IPS DF 6.9 (cell line): Measurements from ENCODE around the gene ITGB3.
"Not testable (repeated sequence)": the region's sequence is repeated elsewhere in the genome, so short reads cannot be mapped to it uniquely, and the experiment has no call there.

Experiments used
- DNase-seq: peaks from one replicate; pipeline ENCODE4 v3.0.0-alpha.2; 2013; ENCODE audit warnings: low read depth, low spot score
- H3K27ac ChIP-seq: one replicate; pipeline ENCODE4 v1.5.1; 2013; ENCODE audit warnings: low read length, control low read depth
- H3K27me3 ChIP-seq: 2 replicates; pipeline ENCODE4 v1.6.1; 2013; ENCODE audit warnings: mild to moderate bottlenecking, low read length; ENCODE audit not compliant: control insufficient read depth, insufficient read depth
- H3K36me3 ChIP-seq: 2 replicates; pipeline ENCODE4 v1.6.1; 2013; ENCODE audit warnings: low read length; ENCODE audit not compliant: control insufficient read depth, insufficient read depth
- H3K4me1 ChIP-seq: 2 replicates; pipeline ENCODE4 v1.6.1; 2013; ENCODE audit warnings: low read length; ENCODE audit not compliant: control insufficient read depth, insufficient read depth
- H3K4me3 ChIP-seq: 2 replicates; pipeline ENCODE4 v1.5.1; 2013; ENCODE audit warnings: mild to moderate bottlenecking, low read length
- H3K9me3 ChIP-seq: 2 replicates; pipeline ENCODE4 v1.6.1; 2013; ENCODE audit warnings: low read length, inconsistent platforms; ENCODE audit not compliant: control insufficient read depth, insufficient read depth
- WGBS: extraction: QIAGEN DNeasy Blood & Tissue Kit; methylation state at CpG from one replicate; pipeline ENCODE4 v1.1.7; 2013; ENCODE audit warnings: mixed read lengths, missing lambda C conversion rate; ENCODE audit not compliant: insufficient read length, insufficient coverage; 5-methylcytosine and 5-hydroxymethylcytosine counted together

The ITGB3 gene

DNA sequence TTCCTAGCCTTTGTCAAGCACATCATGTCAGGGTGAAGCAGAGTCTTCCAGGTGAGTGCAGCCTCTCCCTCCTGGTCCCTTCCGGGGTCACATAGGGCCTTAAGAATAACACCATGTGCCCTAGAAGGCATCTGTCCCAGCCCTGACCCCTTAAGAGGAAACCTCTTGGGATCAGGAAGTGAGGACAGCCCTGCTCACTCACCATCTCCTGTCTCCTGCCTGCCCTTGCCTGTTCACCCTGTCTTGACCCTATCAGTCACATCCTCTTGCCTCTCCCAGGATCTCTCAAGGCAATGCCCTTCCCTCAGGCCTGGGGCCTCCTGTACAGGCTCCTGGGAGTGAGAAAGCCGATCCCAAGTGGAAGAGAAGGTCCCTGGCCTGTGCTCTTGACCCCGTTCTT lies 30.6 kb upstream of the ITGB3 start:
- H3K4me3 ChIP-seq, result no peak overlapping the region
- DNase-seq, result no peak
- no peaks in the 10 kb centered on the region for H3K9me3 ChIP-seq
- no peak overlapping the region for H3K27ac ChIP-seq
- H3K4me1 ChIP-seq, result peaks cover 2% of the 10 kb centered on the region; the same call in 1 of the 2 replicates
- H3K27me3 ChIP-seq, result no peaks in the 10 kb centered on the region
- no peaks in the 10 kb centered on the region for H3K36me3 ChIP-seq
- WGBS, result no CpG with 5 or more reads among the region's 3 CpGs

DNA sequence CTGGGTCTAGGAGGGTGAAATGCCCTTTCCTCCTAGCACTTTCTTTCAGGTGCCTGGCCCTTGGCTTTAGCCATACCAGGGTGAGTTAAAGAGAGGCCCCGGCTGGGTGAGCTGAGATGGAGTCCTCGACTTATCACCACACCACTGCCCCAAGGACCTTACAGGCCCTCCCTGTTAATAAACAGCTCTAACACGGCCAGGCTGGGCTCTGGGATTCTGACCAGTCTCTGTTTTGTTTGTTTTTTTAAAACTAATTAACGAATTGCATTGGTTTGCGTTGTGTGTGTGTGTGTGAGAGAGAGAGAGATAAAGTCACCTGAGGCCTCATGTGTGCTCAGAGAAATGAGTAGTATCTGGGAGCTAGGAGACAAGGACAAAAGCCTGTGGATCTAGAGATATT lies 30.2 kb upstream of the ITGB3 start:
- Histone ChIP-seq H3K27ac (no peak overlapping the region), H3K36me3 (no peaks in the 10 kb centered on the region), H3K4me1 (peaks cover 2% of the 10 kb centered on the region; the same call in 1 of the 2 replicates), H3K27me3 (no peaks in the 10 kb centered on the region), H3K4me3 (no peak overlapping the region), H3K9me3 (no peaks in the 10 kb centered on the region)
- no CpG with 5 or more reads among the region's 5 CpGs for WGBS
- DNase-seq, result no peak

DNA sequence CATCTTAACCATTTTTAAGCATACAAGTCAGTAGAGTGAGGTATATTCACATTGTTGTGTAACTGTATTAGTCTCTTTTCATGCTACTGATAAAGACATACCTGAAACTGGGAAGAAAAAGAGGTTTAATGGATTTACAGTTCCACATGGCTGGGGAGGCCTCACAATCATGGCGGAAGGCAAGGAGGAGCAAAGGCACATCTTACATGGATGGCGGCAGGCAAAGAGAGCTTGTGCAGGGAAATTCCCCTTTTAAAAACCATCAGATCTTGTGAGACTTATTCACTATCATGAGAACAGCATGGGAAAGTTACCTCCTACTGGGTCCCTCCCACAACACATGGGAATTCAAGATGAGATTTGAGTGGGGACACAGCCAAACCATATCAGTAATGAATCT lies 29.6 kb upstream of the ITGB3 start:
- H3K36me3 ChIP-seq, DNase-seq, H3K4me1 ChIP-seq, H3K27ac ChIP-seq, H3K9me3 ChIP-seq, H3K4me3 ChIP-seq, H3K27me3 ChIP-seq: not testable (repeated sequence)
- WGBS, result no CpG with 5 or more reads among the region's 2 CpGs

DNA sequence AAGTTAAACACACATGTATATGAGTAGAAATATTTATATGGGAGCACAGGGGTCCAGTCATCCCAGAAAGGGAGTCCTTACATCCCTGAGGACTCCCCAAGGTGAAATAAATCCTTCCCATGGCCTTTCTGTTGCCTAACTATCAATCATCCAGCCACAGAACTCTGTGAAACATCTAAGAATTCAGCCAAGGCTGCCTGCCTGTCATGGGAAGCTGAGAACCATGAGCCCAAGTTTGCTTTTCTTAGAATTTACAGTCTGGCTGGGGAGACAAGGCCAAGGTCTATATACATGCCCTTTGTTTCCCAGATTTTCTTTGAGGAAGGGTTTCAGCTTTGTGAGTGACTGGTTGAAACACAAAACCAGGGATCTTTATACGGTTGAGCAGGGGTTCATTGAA lies 28.7 kb upstream of the ITGB3 start:
- H3K4me3 ChIP-seq, result no peak overlapping the region
- no peak for DNase-seq
- H3K27me3 ChIP-seq, result no peaks in the 10 kb centered on the region
- no peaks in the 10 kb centered on the region for H3K9me3 ChIP-seq
- no CpG with 5 or more reads among the region's 1 CpG for WGBS
- peaks cover 2% of the 10 kb centered on the region; the same call in 1 of the 2 replicates for H3K4me1 ChIP-seq
- no peak overlapping the region for H3K27ac ChIP-seq
- H3K36me3 ChIP-seq, result no peaks in the 10 kb centered on the region

DNA sequence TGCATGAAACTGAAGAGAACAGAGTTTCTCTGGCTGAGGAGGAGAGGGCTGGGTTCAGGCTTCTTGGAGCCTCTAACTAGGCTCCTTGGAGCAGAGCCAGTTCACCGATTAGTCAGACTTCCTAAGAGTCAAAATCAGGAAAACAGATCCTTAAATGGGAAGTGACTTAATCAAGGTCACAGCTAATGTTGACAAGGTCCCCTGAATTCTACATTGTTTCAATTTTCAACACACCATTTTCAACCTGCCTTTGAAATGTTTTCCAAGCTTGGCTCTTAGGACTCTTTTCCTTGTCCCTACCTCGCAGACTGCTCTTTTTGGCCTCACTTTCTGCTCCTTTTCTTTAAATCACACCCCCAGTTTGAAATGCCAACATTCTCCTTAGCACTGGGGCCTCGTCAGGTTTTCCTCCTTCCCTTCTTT lies 28.2 kb upstream of the ITGB3 start:
- no peak overlapping the region for H3K27ac ChIP-seq
- H3K9me3 ChIP-seq, result no peaks in the 10 kb centered on the region
- DNase-seq, result no peak
- no peaks in the 10 kb centered on the region for H3K27me3 ChIP-seq
- peaks cover 2% of the 10 kb centered on the region; the same call in 1 of the 2 replicates for H3K4me1 ChIP-seq
- no peaks in the 10 kb centered on the region for H3K36me3 ChIP-seq
- WGBS, result no CpG with 5 or more reads among the region's 3 CpGs
- H3K4me3 ChIP-seq, result no peak overlapping the region

DNA sequence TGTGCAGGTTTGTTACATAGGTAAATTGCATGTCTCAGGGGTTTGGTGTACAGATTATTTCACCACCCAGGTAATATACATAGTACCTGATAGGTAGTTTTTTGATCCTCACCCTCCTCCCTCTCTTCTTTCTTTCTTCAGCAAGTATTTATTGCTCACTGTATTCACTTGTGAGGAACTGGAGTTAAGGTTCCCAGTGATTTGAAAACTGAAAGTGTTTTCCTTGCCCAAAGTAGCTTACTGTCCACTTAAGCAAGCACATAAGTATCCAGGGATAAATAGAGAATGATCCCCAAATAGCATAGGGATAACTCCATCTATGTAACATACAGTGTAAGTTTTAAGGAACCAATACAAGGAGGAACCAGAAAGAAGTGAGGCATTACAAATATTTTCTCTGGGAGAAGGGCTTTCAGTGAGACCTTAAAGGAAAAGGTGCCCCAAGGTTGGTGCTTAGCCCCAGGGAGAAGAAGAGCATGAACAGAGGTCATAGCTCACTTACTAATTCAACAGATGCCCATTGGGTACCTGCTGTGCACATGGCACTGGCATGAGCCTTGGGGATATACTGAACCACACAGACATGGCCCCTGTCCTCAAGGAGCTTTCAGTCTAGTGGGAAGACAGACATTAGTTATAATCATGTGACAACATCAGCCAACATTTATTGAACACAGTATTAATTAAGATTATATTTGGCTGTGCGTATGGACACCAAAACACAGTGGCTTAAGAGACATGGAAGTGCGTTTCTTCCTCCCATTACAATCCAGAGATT lies 27.5 kb upstream of the ITGB3 start:
- H3K36me3 ChIP-seq, result no peaks in the 10 kb centered on the region
- no peaks in the 10 kb centered on the region for H3K9me3 ChIP-seq
- DNase-seq, result no peak
- no peaks in the 10 kb centered on the region for H3K4me1 ChIP-seq
- H3K27me3 ChIP-seq, result no peaks in the 10 kb centered on the region
- WGBS, result no CpG with 5 or more reads among the region's 2 CpGs
- H3K4me3 ChIP-seq, result no peak overlapping the region
- H3K27ac ChIP-seq, result no peak overlapping the region

DNA sequence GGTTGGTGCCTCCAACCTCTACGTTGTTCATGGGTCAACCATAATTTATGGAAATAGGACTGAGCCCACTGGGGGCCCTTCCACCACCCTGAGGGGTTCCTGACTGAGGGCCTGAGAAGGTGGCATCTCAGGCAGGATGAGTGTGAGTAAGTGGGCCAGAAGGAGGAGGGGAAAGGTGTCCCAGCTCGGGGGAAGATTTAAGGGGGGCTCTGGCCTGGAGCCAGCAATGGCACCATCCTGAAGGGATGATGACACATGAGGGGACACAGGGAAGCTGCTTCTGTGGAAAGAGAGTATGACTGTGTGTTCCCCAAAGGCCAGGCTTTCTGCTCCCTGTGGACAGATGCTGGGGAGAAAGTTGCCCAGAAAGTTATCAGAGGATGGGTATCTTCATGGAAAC lies 25.8 kb upstream of the ITGB3 start:
- WGBS, result no CpG with 5 or more reads among the region's 2 CpGs
- H3K4me1 ChIP-seq, result no peaks in the 10 kb centered on the region
- no peaks in the 10 kb centered on the region for H3K27me3 ChIP-seq
- DNase-seq, result no peak
- no peaks in the 10 kb centered on the region for H3K36me3 ChIP-seq
- no peaks in the 10 kb centered on the region for H3K9me3 ChIP-seq
- no peak overlapping the region for H3K4me3 ChIP-seq
- H3K27ac ChIP-seq, result no peak overlapping the region

DNA sequence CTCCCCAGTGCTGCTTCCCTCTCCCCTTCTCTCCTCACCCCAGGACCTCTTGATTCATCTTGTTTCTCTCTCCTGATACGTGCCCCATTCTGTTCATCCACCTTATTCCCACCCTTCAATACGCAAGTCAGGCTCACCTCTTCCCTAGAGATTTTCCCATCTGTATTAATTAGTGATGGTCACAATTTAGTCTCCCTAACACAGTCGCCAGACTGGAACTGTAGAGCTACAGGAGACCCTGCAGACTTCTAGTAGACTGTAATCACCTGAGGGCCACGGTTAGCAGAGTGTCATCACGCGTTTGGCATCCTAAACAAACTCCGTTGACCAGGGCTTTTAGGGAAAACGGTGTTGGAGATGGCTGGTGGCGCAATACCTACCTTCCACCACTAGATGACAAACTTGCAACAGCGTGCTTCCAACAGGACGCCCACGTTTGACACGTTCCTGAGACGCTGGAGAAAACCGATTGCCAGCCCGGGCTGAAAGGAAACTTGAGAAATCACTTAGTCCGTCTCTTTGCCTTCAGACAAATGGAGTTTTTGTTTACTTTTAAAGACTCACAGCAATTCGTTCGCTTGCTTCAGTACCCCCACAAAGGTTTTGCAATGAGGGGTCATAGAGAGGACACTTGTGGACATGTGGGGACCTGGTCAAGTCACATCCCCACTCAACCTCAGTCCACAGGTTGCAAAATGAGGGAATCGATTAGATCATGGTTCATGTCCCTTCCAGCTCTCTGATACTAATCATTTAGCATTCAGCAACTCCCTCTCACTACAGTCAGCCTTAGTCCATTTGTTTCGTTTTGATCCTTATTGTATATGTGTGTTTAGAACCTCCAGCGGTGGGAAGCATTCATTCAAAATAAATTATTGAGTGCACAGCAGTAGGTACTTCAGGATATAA lies 23.8 kb upstream of the ITGB3 start:
- no CpG with 5 or more reads among the region's 22 CpGs for WGBS
- DNase-seq, result peak; percentile 84
- H3K36me3 ChIP-seq, result no peaks in the 10 kb centered on the region
- H3K27ac ChIP-seq, result no peak overlapping the region
- no peaks in the 10 kb centered on the region for H3K4me1 ChIP-seq
- H3K4me3 ChIP-seq, result no peak overlapping the region
- no peaks in the 10 kb centered on the region for H3K27me3 ChIP-seq
- no peaks in the 10 kb centered on the region for H3K9me3 ChIP-seq

DNA sequence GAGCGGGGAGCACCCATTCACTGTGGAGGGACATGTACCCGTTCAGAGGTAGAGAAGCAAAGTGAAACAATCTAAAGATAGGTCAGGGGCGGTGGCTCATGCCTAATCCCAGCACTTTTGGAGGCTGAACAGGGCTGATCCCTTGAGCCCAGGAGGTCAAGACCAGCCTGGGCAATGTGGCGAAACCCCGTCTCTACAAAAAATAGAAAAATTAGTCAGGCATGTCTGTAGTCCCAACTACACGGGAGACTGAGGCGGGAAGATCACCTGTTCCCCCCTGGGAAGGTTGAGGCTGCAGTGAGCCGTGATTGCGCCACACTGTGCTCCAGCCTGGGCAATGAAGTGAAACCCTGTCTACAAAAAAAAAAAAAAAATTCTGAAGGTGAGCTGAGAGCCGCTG lies 22.8 kb upstream of the ITGB3 start:
- Histone ChIP-seq H3K4me1 (no peaks in the 10 kb centered on the region), H3K27me3 (no peaks in the 10 kb centered on the region), H3K27ac (no peak overlapping the region), H3K9me3 (no peaks in the 10 kb centered on the region), H3K36me3 (no peaks in the 10 kb centered on the region), H3K4me3 (no peak overlapping the region)
- no CpG with 5 or more reads among the region's 10 CpGs for WGBS
- no peak for DNase-seq

DNA sequence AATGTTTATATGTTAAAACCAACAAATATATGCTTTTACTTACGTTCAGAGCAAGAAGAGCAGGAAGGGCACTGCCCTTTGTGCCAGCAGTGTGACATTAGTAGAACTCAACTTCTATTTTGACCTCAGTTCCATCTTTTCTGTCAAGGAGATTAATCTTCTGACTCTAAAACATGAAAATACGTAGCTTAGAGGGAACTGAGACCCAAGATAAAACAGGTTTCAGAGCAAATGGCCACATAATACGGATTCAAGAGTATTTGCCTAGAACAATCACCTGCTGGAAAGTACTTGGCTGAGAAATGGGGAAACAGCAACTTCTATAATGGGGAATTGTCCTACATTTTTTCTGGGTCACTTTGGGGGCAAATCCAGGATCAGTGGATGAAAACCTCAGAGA lies 22.3 kb upstream of the ITGB3 start:
- no peak overlapping the region for H3K4me3 ChIP-seq
- H3K27me3 ChIP-seq, result no peaks in the 10 kb centered on the region
- no peak overlapping the region for H3K27ac ChIP-seq
- no CpG with 5 or more reads among the region's 3 CpGs for WGBS
- H3K9me3 ChIP-seq, result no peaks in the 10 kb centered on the region
- no peak for DNase-seq
- H3K36me3 ChIP-seq, result no peaks in the 10 kb centered on the region
- no peaks in the 10 kb centered on the region for H3K4me1 ChIP-seq
